Measurements from ENCODE around the gene HES4.

HES4 gene

GRCh38 chr1:962381-963300, 37.3 kb downstream of the HES4 start:
- TF ChIP-seq CTCF (IDR thresholded peaks at IDR 0.05; ENCODE audit: low read depth, low read length): no peak
- no peak overlapping the region for H3K4me3 ChIP-seq (replicated peaks in 1 of 2; ENCODE audit: low read depth in 2 of 2, low read length in 2 of 2)
- DNase-seq (ENCODE audit: low read depth in 2 of 2): no peak

- no peak for DNase-seq (ENCODE audit: low read depth in 2 of 2)
Measured at GRCh38 chr1:961132-961669, 38.7 kb downstream of the HES4 start.

GRCh38 chr1:960363-961131, 39.4 kb downstream of the HES4 start, which contains the start of gene KLHL17:
Gene KLHL17 (plus strand): TSS chr1:960584. CDS start chr1:960694, 110 bp downstream.
- peak within 1 kb of the TSS; percentile 47 to 68 for H3K4me3 ChIP-seq (replicated peaks in 1 of 2; ENCODE audit: low read depth in 2 of 2, low read length in 2 of 2)
- TF ChIP-seq CTCF (IDR thresholded peaks at IDR 0.05; ENCODE audit: low read depth, low read length): no peak
- peak; percentile 66 to 72 for DNase-seq (ENCODE audit: low read depth in 2 of 2)

More at GRCh38 chr1:961132-961669, 38.7 kb downstream of the HES4 start:
- TF ChIP-seq CTCF (IDR thresholded peaks at IDR 0.05; ENCODE audit: low read depth, low read length): no peak
- H3K4me3 ChIP-seq (replicated peaks in 1 of 2; ENCODE audit: low read depth in 2 of 2, low read length in 2 of 2): peak overlapping the region; percentile 47 to 68

GRCh38 chr1:959731-960362, 40.0 kb downstream of the HES4 start:
- no peak for DNase-seq (ENCODE audit: low read depth in 2 of 2)
- peak overlapping the region; percentile 47 to 68 for H3K4me3 ChIP-seq (replicated peaks in 1 of 2; ENCODE audit: low read depth in 2 of 2, low read length in 2 of 2)

GRCh38 chr1:958823-959730, 40.8 kb downstream of the HES4 start, which contains the start of gene NOC2L:
Gene NOC2L (minus strand): TSS chr1:959256. CDS start chr1:959240, 16 bp downstream.
- no peak for TF ChIP-seq CTCF (IDR thresholded peaks at IDR 0.05; ENCODE audit: low read depth, low read length)
- peak; percentile 89 to 91 for DNase-seq (ENCODE audit: low read depth in 2 of 2)
- peak within 1 kb of the TSS; percentile 98 for H3K4me3 ChIP-seq (replicated peaks in 1 of 2; ENCODE audit: low read depth in 2 of 2, low read length in 2 of 2)

More at GRCh38 chr1:959731-960362, 40.0 kb downstream of the HES4 start:
- no peak for TF ChIP-seq CTCF (IDR thresholded peaks at IDR 0.05; ENCODE audit: low read depth, low read length)
